Erythroblast (primary cell): ENCODE data around the gene PPP2R1B.
A peak's percentile ranks its signal among the peaks of the same experiment; 100 is the strongest.

Source experiments
- DNase-seq, 2 experiments: peaks; one replicate each; lab custom pipeline; 2025; lab: John Stamatoyannopoulos, UW
- GATA1 ChIP-seq: IDR thresholded peaks from 2 replicates; pipeline ENCODE4 v1.6.1; 2011; ENCODE audit warnings: low read depth, mild to moderate bottlenecking, control low read depth, low read length, moderate library complexity
- POLR2A ChIP-seq: IDR thresholded peaks from 2 replicates; pipeline ENCODE4 v1.6.1; 2011; ENCODE audit warnings: mild to moderate bottlenecking, low read length

The PPP2R1B gene

GRCh38 chr11:111697933-111698371 lies 68.2 kb downstream of the PPP2R1B start:
- TF ChIP-seq GATA1 (no peak), POLR2A (no peak)
- DNase-seq: peak in 1 of 2 experiments; percentile 28

DNA sequence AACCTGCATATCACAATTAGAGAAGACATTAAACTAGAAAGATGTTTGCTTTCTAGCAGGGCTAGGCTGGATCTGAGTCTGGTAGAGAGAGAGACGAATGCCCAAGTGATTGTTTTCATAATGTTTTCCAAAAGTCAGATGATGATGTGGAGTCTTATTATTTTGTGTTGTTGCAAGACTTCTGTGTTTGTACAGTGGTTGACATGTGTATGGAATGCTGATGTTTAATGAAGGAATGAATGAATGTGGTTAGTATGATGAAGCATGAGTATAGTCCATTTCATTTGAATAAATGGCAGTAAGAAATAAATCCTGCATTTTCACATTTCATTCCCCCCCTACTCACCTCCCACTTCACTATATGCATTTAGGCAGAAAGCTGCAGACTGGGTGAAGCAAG lies 69.6 kb downstream of the PPP2R1B start:
- TF ChIP-seq POLR2A: no peak
- no peak for TF ChIP-seq GATA1
- DNase-seq: no peak

- DNase-seq: no peak
- TF ChIP-seq POLR2A (no peak), GATA1 (no peak)
Observed at GRCh38 chr11:111694851-111695250, 71.3 kb downstream of the PPP2R1B start.

DNA sequence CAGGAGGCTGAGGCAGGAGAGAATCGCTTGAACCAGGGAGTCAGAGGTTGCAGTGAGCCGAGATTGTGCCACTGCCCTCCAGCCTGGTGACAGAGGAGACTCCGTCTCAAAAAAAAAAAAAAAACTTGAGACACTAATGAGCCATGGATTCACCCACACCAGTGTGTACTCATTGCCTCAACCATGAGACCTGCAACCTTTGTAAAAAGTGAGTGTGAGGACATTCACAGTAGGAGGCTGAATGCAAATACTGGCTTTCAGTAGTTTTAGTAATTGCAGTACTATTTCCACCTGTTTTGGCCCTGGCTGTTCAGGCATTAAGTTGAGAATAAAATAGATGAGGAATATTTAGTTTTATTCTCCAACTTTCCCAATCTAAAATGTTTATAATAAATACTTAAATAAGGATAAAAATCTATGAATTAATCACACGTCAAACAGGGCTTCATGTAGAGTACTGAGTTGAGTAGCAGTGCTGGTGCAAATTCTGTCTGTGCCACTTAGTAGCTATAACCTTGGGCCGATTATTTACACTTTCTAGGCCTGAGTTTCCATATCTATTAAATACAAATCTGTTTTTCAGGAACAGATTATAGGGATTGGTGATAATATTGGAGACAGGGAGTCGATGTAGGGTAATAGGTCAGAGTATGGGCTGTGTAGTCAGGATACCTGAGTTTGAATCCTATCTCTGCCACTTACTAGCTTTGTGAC lies 72.8 kb downstream of the PPP2R1B start:
- TF ChIP-seq GATA1 (no peak), POLR2A (no peak)
- DNase-seq: no peak

GRCh38 chr11:111691741-111692140 lies 74.4 kb downstream of the PPP2R1B start:
- TF ChIP-seq GATA1: no peak
- TF ChIP-seq POLR2A: no peak
- peak in 1 of 2 experiments; percentile 22 for DNase-seq

- no peak for TF ChIP-seq GATA1
- no peak for TF ChIP-seq POLR2A
- peak; percentile 11 to 17 for DNase-seq
Observed at GRCh38 chr11:111691176-111691575, 75.0 kb downstream of the PPP2R1B start.

DNA sequence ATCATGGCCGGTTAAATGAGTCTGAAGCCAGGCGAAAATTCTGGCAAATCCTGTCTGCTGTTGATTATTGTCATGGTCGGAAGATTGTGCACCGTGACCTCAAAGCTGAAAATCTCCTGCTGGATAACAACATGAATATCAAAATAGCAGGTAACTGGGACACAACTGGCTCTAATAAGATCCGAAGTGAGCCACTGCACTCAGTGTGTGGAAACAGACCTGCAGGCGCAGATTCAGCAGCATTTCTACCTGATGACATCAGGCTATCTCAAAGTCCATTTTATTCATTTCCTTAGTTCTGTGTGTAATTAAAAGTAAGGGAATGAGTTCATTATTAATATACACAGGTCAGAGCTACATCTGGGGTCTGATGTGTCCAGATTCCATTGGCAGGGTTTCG lies 78.2 kb downstream of the PPP2R1B start:
- no peak for DNase-seq
- no peak for TF ChIP-seq GATA1
- TF ChIP-seq POLR2A: no peak

DNA sequence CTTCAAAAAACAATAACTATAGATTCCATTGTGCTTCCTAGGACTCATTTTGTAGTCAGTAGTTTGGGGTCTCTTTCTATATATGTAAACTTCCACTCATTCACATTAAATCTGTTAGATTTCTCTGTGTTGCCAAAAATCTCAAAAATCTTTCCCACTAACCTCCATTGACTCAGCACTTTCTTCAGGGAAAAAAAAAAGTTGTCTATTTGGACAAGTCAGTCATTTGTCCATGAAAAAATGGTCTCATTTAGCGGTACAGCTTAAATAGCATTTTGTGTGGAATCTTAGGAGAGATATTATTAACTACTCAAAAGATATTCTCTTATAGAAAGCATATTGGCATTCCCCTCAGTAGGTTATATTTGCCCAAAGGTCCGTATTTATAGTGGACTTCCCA lies 81.9 kb downstream of the PPP2R1B start:
- TF ChIP-seq POLR2A (no peak), GATA1 (no peak)
- no peak for DNase-seq

- DNase-seq: no peak
- no peak for TF ChIP-seq GATA1
- no peak for TF ChIP-seq POLR2A
Observed at GRCh38 chr11:111683806-111684205, 82.4 kb downstream of the PPP2R1B start.

- DNase-seq: no peak
- no peak for TF ChIP-seq GATA1
- no peak for TF ChIP-seq POLR2A
Observed at GRCh38 chr11:111680486-111681175, 85.6 kb downstream of the PPP2R1B start.
